Left renal pelvis (tissue), 4 donors: Measurements from ENCODE around the gene FUCA2. TPM values are rescaled to one million over a fixed set of nuclear protein-coding genes. Genes with fewer than 3 reads are reported as not detected.
"Not testable (repeated sequence)": the region's sequence is repeated elsewhere in the genome, so short reads cannot be mapped to it uniquely, and the experiment has no call there.

ENCODE experiments used
- DNase-seq, 4 donors: peaks; one replicate each; pipeline ENCODE4 v3.0.0-alpha.2; 2013; ENCODE audit warnings: low read depth in 4 of 4, low spot score in 3 of 4
- polyA plus RNA-seq, 4 donors: library from polyadenylated mRNA; unstranded; fragments of 120-200 nt; gene quantifications; one replicate each; pipeline ENCODE4 v1.2.1, GENCODE V29; 2013; ENCODE audit not compliant: insufficient read length in 4 of 4

FUCA2 gene
- polyA plus RNA-seq, 4 donors, result 59.5 to 71.5 (median 64.9) TPM

- no peak for DNase-seq
Measured at GRCh38 chr6:143449082-143449713, 62.3 kb downstream of the FUCA2 start.

- not testable (repeated sequence) for DNase-seq
Measured at GRCh38 chr6:143447865-143448264, 63.7 kb downstream of the FUCA2 start.

Other genes starting within 250 kb of the FUCA2 start
- 10 to 100 TPM in 3 of 4 donors, 1 to 10 TPM in 1; 9.2 to 22.6 (median 12.0) TPM for gene ADAT2, start 61.0 kb downstream of the FUCA2 start, polyA plus RNA-seq
- 10 to 100 TPM; 25.2 to 46.9 (median 39.8) TPM for gene PEX3, start 60.9 kb downstream of the FUCA2 start, polyA plus RNA-seq
- gene PHACTR2, start 166.2 kb upstream of the FUCA2 start, polyA plus RNA-seq, result 10 to 100 TPM; 28.4 to 93.7 (median 35.1) TPM